HG03565 (cell line): ENCODE results near the gene ERCC6L2.

Experiments used
- ATAC-seq: cut with Tn5 transposase; IDR thresholded peaks from one replicate; pipeline ENCODE4 v1.9.1; 2021; ENCODE audit warnings: mild to moderate bottlenecking, moderate library complexity; ENCODE audit not compliant: unreplicated experiment

Gene ERCC6L2

DNA sequence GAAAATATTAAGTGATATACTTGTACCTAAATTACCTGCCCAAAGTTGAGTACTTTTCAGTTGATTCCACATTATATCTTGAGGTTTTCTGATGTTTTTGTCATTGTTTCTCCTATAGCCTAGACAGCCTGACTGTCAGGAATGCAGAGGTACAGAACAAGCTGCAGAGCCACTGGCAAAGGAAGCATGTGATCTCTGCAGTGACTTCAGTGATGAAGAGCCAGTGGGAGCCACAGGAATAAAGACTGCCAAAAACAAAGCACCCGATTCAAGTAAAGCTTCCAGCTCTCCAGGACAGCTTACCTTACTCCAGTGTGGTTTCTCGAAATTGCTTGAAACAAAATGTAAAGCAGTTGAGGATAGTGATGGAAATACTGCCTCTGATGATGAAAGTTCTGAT is 96.3 kb downstream of the ERCC6L2 start:
- no peak for ATAC-seq

DNA sequence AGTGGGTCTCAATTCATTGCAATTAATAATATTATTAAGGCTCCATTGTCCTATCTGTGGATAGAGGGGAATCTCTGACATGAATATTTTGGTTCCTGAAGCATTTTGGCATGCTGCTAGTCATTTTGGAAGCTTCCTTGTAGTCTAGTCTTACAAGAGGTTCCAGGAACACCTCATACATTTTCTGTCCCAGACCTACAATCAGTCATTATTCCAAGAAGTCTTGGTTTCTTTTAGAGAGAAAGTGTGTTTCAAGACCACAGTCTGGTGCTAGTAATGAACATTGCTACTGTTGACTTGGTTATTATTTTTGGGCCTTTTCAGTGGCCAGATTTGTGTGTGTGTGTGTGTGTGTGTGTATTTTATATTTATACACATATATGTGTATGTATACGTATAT is 98.9 kb downstream of the ERCC6L2 start:
- no peak for ATAC-seq

GRCh38 chr9:95977371-95977770 is 101.9 kb downstream of the ERCC6L2 start:
- no peak for ATAC-seq

DNA sequence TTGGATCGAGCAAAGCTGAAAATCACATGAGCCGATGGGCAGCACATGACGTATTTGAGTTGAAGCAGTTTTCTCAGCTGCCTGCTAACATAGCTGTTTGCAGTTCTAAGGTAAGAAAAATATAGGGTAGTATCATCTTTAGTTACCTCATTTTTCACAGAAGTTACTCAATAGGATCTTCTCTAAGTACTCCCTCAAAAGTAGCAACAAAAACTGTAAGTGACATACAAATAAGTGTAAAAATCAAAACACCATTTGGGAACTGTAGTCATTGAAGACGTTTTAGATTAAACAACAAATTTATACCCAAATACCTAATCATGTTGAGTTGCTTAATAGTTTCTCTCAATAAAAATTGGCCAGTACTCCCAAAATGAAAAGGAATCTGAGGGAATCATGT is 102.6 kb downstream of the ERCC6L2 start:
- no peak for ATAC-seq

DNA sequence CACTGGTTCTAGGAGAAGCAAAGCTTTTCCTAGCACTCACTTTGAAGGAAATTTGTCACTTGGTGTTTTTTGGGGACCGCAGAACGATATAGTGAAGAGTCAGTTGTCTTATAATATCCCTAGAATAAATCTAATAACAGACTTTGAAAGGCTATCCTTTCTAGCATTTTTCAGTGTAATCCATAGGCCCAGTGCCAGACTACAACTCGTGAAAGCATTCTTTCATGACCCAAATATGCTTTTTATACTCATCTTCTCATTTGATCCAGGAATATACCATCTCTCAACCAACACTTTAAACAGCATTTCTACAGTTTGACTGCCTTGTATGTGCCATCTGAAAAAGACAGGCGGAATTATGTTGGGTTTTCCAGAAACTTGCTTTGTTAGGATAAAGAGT is 104.0 kb downstream of the ERCC6L2 start:
- no peak for ATAC-seq

- no peak for ATAC-seq
Measured at GRCh38 chr9:95980262-95981125, 105.0 kb downstream of the ERCC6L2 start.

DNA sequence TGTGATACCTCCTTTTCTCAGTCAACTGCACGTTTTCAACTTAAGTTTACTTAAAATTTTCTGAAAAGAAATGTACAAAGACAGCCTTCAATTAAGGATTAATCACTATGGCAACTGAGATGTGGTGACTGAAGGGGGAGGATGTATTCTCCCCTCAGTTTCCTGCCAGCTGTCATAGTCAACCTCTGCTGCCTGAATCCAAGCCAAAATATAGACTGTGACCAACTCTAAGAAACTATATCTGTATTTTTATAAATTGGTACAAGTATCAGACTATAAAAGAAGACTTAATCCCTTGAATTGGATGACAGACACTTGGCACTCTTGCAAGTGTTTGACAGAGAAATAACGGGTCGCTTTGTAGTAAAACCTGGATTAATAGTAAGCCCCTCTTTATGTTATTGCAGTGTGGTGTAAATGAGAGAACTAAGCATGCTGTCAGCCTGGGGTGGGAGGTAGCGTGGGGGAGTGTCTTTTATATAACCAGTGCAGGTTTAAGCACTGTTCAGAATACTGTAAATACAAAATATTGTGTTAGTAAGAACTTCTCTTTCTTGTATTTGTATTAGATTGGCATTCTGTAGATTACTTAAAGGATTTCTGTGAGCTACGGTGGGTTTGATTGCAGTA is 106.4 kb downstream of the ERCC6L2 start:
- ATAC-seq = no peak

DNA sequence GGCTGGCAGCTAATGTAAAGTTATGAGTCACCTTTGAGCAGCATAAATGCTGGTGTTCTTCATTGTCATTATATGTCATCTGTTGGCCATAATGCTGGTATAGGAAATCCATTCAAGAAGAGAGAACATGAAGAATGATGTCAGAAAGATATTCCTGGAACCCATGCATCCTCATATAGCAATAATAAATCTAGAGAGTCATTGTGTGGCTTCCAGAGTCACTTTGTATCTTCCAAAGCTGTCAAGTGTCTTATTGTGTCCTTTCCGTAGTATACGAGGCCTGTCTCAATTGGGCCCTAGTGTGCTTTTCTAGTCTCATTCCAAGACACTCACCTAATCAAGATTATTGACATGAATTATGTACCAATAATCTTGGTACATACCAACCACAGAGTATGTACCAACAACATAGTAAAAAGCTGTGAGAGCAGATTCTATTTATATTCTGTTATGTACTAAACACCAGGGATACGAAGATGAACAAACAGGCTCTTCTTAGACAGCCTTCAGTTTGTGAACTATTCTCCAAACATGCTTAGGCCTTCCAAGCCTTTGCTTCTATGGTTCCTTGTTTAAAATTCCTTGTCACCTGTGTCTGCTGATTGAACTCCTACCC is 110.1 kb downstream of the ERCC6L2 start:
- no peak for ATAC-seq

GRCh38 chr9:95989297-95989696 is 113.8 kb downstream of the ERCC6L2 start:
- ATAC-seq = no peak

DNA sequence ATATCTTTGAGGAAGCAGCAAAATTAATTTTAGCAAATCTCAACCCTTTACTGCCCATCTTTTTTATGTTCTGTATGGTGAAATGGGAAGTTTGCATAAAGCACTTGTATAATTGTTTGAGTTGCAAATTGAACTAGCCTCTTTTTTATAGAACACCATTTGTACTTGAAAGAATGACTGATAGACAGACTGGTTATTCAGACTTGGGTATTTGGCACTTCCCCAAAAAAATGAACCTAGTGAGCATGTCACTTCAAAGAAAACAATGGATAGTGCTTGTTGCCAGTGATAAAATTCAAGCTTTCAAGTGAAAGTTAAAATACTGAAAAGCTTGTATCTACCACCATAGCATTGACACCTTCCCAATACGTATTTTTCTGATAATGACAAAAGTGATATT is 115.8 kb downstream of the ERCC6L2 start:
- ATAC-seq = no peak

DNA sequence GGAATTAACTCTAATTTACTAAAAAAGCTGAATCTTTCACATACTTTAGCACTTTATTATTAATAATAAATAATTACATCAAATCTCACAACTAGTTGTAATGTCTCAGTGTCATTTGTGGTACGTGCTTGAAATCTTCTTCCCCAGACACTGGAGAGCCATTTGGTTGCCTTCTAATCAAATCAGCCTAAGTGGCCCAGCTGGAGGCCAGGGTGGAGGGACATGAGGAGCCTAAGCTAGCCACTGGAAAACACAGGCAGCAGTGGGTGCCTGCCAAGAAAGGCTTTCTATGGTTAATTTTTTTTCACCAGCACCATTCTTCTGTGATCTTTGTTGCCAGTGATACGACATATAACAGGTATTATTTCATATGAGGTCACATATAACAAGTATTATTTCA is 117.0 kb downstream of the ERCC6L2 start:
- ATAC-seq = no peak

GRCh38 chr9:95993337-95993736 is 117.8 kb downstream of the ERCC6L2 start:
- no peak for ATAC-seq

DNA sequence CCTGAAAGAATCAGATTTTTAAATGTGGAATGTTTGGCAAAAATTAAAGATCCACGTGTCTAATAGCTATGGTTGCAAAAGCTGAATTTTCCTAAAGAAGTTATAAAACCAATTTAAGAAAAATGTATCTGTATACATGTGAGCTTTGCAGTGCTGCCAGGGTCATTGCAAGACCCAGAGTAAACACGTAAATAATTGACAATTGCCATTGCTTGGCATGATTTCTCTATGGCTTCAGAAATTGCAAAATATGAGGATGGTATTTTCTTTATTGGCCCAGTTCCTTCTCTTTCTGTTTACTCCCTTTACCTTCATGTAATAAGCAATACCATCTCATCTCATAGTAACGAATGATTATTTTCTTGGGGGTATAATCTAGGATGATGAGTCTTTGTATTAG is 123.9 kb downstream of the ERCC6L2 start:
- no peak for ATAC-seq

DNA sequence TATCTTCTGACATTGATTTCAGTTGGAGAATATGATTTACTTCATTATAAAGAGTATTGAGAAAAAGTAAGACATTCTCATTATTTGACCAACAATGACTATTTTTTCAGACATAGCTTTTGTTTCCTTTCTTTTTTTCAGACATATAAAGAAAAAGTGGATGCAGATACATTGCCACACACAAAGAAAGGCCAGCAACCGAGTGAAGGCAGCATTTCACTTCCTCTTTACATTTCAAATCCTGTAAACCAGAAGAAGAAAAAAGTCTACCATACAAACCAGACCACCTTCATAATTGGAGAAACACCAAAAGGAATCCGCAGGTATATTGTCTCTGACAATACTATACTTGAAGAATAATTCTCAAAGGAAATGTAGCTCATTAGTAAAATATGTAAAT is 128.9 kb downstream of the ERCC6L2 start:
- no peak for ATAC-seq

DNA sequence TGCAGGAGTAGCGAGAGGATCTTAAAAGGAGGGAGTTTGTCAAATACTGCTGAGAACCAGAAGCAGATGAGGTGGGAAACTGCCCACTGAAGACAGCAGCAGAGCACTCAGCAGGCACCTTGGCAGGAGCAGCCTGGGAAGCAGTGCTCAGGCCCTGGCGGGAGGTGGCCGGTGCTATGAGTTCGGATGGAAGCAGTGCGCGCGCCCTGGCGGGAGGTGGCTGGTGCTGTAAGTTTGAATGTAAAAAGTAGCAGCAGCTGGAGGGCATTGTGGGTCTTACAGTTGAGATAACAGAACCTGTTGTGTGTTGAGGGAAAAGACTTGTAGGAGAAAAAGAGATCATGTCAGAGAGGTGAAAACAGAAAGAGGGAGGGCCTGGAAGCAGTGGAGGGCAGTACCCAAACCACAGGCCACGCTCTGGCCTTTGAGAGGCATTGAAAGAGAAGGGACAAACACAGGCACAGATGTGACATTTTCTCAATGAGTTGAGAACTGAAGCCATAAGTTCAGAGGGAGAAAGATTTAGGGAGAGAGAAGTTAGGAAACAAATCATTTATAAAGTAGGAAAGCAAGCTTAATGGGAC is 130.9 kb downstream of the ERCC6L2 start:
- ATAC-seq = no peak

DNA sequence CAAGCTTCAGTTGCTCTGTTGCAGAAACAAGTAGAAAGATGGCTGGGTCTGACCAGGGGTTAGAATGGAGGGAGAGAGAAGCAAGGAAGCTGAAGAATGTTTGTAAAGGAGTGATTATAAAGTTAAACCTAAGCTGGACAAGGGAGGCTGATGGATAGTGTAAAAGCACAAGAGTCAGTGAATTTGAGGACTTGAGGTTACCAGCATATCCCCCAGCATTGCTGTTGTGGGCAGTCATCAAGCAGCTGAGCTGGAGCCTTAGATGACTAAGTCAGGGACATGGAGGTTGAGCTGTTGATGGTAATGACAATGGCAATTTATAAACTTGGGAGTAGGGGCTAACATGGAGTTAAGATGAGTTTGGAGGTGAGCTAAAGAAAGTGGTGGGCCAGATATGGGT is 131.5 kb downstream of the ERCC6L2 start:
- ATAC-seq = no peak

- no peak for ATAC-seq
Measured at GRCh38 chr9:96008502-96009222, 133.2 kb downstream of the ERCC6L2 start.

DNA sequence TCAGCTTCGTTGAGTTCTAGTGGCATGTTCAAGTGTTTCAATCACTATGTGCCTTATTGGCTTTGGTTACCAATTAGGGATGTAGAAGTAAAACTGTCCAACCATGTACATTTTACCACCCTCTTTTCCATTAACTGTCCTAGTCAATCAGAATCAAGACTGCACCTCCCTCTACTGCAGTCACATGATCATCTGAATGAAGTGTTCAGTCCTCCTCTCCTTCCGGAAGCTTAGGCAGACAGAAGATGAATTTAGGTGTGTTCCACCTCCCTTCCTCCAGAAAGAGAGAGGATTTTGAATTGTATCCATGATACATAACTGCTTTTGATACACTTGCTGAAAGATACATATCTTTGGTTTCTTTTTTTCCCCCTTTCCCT is 133.7 kb downstream of the ERCC6L2 start:
- no peak for ATAC-seq

DNA sequence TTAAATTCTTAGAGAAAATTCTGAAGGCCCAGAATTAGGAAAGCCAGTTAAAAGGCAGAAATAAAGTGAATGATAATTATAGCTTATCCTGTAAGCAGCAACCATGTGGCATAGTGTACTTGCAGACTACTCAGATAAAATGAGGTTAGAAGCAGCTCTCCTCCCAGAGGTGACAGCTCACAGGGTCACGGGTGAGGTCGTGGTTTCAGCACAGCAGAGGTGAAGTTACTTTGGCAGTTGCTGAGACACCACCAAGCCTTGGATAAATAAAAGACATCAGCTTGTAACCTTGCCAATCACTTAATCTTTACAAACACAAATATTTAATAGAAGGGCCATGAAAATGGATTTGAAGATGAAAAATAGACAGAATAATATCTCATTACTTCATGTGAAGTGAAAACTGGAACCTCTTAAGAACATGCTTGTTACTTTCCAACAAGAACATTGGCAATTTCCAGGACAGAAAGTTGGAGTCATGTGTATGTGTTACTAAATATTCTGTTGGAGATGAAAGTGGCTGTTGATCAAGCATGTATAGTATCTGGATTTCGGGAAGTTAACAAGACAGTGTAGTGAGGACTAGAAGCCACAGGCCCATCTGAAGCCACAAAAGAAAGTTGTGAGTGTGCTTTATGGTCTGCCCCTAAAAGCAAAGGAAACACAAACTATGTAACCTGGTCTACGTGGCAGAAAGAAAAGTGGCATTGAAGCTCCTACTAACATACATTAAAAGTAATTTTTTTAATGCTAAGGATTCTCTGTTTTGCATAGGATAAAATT is 134.4 kb downstream of the ERCC6L2 start:
- no peak for ATAC-seq

DNA sequence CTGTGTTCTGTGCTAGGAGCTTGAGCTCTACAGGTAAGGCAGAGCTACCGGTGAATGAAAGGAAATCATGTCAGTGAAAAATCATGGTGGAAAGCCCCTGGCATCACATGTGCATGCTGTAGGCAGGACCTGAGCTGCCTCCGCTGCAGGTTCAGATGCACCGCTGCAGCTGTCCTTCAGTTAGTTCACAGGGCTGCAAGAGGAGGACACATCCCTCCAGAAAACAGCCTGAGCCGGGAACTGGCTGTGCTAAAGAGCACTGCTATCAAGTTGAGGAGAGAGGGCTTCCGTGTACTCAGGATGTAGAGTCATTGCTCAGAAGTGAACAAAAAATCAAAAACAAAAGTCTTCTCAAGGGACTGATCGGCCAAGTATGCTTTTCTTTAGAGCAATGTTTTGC is 138.6 kb downstream of the ERCC6L2 start:
- ATAC-seq = no peak
